Body of pancreas (tissue), 4 donors: ENCODE data around the gene STARD9.
"Not testable (repeated sequence)": the region's sequence is repeated elsewhere in the genome, so short reads cannot be mapped to it uniquely, and the experiment has no call there.

ENCODE experiments used
- CTCF ChIP-seq, 7 experiments: fragments of 450-650 bp in 4 of 7; fragments of 200-600 bp in 3 of 7; sonication (generic) in 3 of 7; IDR thresholded peaks; one replicate each; pipeline ENCODE4 v1.5.1; 2016 to 2019; ENCODE audit warnings: antibody characterized with exemption in 7 of 7
- POLR2A ChIP-seq, 3 donors: fragments of 450-650 bp; IDR thresholded peaks; one replicate each; pipeline ENCODE4 v1.6.1; 2016; ENCODE audit warnings: antibody characterized with exemption in 3 of 3, mild to moderate bottlenecking in 2 of 3

GRCh38 chr15:42556550-42557207 lies 18.7 kb upstream of the STARD9 start:
- not testable (repeated sequence) for TF ChIP-seq CTCF, POLR2A (IDR thresholded peaks at IDR 0.05)
